GM18868 (cell line): ENCODE data around the gene HYDIN.

Experiments used
- ATAC-seq: cut with Tn5 transposase; IDR thresholded peaks from one replicate; pipeline ENCODE4 v1.9.1; 2021; ENCODE audit warnings: mild to moderate bottlenecking, moderate library complexity; ENCODE audit not compliant: unreplicated experiment

The HYDIN gene

GRCh38 chr16:70769131-70769530, 461.4 kb downstream of the HYDIN start:
- no peak for ATAC-seq

GRCh38 chr16:70768203-70768580, 462.3 kb downstream of the HYDIN start:
- ATAC-seq: no peak

- ATAC-seq: no peak
Measured at GRCh38 chr16:70767377-70768202, 462.9 kb downstream of the HYDIN start.

DNA sequence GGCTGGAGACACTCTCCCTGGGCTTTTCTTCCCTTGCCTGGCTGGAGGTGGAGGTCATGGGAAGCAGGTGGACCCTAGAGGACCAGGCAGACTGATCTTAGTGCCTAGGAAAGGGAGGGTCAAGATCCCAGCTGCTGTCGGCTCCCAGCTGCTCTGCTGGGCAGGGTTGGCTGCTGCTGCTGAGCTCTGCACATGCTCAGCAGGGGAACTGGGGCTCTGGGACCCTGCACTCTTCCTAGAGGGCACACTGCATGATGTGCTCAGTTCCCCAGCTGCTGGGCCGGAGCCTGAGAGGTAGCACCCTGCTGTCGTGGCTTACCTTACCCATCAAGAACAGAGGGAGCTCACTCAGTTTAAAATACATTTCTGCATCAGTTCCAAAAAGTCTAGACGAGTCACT, 463.9 kb downstream of the HYDIN start:
- ATAC-seq: no peak

DNA sequence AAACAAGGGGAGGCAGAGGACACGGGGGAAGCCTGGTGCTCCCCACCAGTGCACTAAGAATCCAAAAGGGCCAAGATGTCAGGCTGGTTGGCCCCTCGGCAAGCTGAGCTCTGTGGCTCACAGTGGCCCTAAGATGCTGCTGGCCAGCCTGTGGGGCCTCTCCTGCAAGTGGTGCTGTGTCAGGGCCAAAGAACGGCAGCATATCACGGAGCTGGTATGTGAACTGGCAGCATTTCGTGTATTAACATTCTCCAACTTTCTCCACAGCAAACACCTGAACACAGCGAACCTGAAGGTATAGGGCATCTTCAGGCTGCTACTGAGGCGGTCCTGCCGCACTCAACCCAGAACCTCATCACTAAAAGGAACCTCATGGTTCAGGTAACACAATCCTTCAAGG, 464.3 kb downstream of the HYDIN start:
- ATAC-seq: no peak

- ATAC-seq: no peak
Measured at GRCh38 chr16:70765491-70765890, 465.0 kb downstream of the HYDIN start.

DNA sequence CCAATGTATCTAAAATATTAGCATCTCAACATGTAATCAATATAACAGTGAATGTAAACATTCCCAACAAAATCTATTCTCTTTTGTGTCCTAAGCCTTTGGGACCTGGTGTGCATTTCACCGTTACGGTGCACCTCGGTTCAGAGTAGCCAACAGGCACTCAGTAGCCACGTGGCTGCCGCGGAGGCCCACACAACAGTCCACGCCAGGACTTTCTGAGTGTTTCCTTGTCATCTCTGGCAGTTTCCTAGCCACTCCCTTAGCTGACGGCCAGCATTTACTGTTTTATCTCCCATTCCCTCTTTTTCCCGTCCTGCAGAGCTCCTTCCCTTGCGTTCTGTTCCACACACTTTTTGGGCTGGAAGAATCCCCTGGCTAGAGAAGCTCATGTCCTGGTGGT, 465.9 kb downstream of the HYDIN start:
- no peak for ATAC-seq

GRCh38 chr16:70760221-70760620, 470.3 kb downstream of the HYDIN start:
- ATAC-seq: no peak

- no peak for ATAC-seq
Measured at GRCh38 chr16:70759666-70760065, 470.9 kb downstream of the HYDIN start.

DNA sequence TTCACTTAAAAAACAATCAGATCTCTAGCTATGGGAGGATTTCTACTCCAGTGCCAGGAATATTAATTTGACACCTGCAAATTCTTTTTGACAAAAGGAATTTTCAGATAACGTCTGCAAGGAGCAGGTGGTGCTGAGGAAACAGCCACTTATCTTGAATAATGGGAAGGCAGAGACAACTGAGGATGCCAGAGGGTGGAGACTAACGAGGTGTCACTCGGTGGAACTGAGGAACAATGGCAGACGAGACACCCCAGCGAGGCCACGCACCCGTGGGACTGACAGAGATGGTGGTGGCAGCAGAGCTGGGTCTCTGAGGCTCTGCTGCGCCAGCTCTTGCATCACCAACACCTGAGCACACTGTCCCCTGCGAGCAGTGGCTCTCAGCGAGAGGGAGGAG, 471.7 kb downstream of the HYDIN start:
- ATAC-seq: no peak
